A549 (cell line): Measurements from ENCODE around the gene POM121L2.
A peak's percentile ranks its signal among the peaks of the same experiment; 100 is the strongest.

ENCODE experiments used
- E2F6 ChIP-seq: IDR thresholded peaks from 2 replicates; pipeline ENCODE4 v1.6.1; 2012; ENCODE audit warnings: low read depth, borderline replicate concordance
- ELK1 ChIP-seq: fragments of 150-350 bp; IDR thresholded peaks from 2 replicates; pipeline ENCODE4 v1.6.1; 2014; ENCODE audit warnings: low read depth, mild to moderate bottlenecking, low read length
- KDM5A ChIP-seq: fragments of 200-600 bp; sonication (generic); IDR thresholded peaks from 2 replicates; pipeline ENCODE4 v1.6.1; 2016; ENCODE audit warnings: antibody characterized with exemption, mild to moderate bottlenecking
- MAFK ChIP-seq: fragments of 450-650 bp; IDR thresholded peaks from 2 replicates; pipeline ENCODE4 v1.6.1; 2014; ENCODE audit not compliant: partially characterized antibody
- MAZ ChIP-seq: fragments of 150-350 bp; IDR thresholded peaks from 2 replicates; pipeline ENCODE4 v1.6.1; 2014; ENCODE audit warnings: antibody characterized with exemption, low read depth, low read length, borderline replicate concordance
- NFE2L2 ChIP-seq: fragments of 150-350 bp; conservative IDR thresholded peaks from 2 replicates; pipeline ENCODE4 v1.6.1; 2014; ENCODE audit warnings: low read length
- POLR2A ChIP-seq: IDR thresholded peaks from 2 replicates; pipeline ENCODE4 v1.6.1; 2012; ENCODE audit warnings: mild to moderate bottlenecking, low read length
- RARB ChIP-seq: fragments of 250-450 bp; sonication (Bioruptor Pico); IDR thresholded peaks from 2 replicates; pipeline ENCODE4 v1.8.0; 2021; ENCODE audit warnings: mild to moderate bottlenecking, moderate library complexity
- ZFP36 ChIP-seq: fragments of 450-650 bp; IDR thresholded peaks from 2 replicates; pipeline ENCODE4 v1.6.1; 2014; ENCODE audit warnings: borderline replicate concordance; ENCODE audit not compliant: partially characterized antibody
- TF ChIP-seq, protein P1 (sequence below): fragments of >200 bp; sonication (Bioruptor Twin); formaldehyde crosslinking; IDR thresholded peaks from 3 replicates; pipeline ENCODE4 v1.5.1; 2016

DNA sequence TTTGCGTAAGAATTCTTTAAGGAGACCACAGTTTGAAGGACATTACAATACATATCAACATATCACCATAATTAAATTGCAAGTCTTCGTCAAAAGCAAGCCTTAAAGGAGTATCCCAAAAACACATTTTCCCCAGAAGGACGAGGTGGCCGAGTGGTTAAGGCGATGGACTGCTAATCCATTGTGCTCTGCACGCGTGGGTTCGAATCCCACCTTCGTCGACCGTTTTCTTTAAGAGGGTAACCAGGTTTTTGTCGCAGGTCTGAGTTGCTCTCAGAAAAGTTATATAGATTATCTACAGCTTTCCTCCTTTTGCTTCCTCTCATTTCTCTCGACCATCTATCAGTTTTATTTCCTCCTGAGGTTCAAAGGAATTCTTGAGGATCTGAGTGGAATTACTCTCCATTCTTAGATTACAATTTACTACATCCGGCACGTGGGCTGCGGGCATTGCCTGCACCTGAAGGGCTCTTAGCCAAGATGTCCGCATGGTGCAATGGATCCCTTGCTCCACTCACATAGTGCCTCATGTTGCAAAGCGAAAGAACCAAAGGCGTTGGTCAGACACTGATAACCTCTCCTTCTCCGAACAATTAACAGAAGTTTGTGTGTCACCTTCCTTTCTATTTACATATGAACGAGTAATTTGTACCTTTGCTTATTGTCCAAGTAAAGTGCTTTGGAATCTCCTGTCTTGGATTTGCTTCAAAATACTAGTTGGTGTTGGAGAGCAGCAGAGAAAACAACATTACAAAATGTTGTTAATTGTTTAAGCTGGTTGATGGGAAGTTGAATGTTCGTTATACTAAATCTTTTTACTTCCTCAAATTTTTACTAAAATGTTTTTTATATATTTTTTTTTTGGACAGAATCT is 14.0 kb downstream of the POM121L2 start:
- TF ChIP-seq, protein P1, sequence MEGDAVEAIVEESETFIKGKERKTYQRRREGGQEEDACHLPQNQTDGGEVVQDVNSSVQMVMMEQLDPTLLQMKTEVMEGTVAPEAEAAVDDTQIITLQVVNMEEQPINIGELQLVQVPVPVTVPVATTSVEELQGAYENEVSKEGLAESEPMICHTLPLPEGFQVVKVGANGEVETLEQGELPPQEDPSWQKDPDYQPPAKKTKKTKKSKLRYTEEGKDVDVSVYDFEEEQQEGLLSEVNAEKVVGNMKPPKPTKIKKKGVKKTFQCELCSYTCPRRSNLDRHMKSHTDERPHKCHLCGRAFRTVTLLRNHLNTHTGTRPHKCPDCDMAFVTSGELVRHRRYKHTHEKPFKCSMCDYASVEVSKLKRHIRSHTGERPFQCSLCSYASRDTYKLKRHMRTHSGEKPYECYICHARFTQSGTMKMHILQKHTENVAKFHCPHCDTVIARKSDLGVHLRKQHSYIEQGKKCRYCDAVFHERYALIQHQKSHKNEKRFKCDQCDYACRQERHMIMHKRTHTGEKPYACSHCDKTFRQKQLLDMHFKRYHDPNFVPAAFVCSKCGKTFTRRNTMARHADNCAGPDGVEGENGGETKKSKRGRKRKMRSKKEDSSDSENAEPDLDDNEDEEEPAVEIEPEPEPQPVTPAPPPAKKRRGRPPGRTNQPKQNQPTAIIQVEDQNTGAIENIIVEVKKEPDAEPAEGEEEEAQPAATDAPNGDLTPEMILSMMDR: no peak
- TF ChIP-seq MAFK (no peak), POLR2A (no peak), ELK1 (no peak), KDM5A (no peak), RARB (no peak), NFE2L2 (no peak), MAZ (no peak), E2F6 (peak; percentile 55; the same call in 1 of the 2 replicates), ZFP36 (no peak)
